GM21447 (cell line): ENCODE measurements around the gene AGAP3.

Experiments used
- ATAC-seq: cut with Tn5 transposase; IDR thresholded peaks from one replicate; pipeline ENCODE4 v1.9.1; 2021; ENCODE audit not compliant: unreplicated experiment

Gene AGAP3

DNA sequence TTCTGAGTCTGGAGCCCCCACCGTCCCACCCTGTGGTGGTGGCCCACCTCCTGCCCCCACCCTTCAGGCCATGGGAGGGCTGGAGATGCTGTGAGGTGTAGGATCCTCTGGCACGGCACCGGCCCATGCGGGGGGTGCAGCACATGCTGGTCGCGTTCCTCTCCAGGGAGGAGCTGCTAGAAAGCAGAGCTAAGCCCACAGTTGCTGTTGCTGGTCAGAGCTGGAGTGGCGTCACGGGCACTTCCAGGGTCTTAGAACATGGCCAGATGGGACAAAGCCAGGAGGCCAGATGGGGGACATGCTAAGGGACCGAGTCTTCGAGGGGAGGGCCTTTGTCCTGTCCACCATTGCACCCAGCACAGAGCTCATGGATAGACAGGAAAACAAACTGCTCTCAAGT is 21.6 kb downstream of the AGAP3 start:
- ATAC-seq, result no peak

DNA sequence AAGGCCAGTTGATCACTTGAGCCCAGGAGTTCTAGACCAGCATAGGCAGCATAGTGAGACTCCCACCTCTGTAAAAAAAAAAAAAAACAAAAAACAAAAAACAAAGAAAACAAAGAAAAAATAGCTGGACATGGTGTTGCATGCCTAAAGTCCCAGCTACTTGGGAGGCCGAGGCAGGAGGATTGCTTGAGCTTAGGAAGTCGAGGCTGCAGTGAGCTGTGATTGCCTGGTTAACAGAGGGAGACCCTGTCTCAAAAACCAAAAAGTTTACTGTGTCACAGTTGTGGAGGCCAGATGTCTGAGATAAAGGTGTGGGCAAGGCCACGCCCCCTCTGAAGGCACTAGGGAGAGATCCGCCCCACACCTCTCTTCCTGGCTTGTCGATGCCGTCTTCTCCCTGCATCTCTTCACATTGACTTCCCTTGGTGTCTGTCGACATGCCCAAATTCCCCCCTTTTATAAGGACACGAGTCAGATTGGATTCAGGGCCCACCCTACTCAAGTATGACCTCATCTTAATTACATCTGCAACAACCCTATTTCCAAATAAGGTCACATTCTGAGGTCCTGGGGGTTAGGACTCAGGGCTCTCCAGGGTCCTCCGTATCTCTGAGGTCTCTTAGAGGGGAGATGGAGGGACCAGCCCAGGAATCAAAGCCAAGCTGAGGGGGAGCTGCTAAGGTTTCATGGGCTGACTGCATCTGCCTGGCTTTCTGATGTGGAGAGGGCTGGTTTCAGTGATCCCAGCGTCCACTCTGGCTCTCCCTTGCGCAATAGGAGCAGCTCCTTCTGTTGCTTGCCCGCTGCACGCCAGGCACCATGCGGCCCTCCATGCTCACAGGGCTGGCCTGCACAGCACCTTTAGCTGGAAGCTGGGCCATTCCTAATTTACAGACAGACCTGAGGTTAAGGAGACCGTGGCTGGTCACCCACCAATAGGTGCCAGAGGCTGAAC is 23.1 kb downstream of the AGAP3 start:
- no peak for ATAC-seq

DNA sequence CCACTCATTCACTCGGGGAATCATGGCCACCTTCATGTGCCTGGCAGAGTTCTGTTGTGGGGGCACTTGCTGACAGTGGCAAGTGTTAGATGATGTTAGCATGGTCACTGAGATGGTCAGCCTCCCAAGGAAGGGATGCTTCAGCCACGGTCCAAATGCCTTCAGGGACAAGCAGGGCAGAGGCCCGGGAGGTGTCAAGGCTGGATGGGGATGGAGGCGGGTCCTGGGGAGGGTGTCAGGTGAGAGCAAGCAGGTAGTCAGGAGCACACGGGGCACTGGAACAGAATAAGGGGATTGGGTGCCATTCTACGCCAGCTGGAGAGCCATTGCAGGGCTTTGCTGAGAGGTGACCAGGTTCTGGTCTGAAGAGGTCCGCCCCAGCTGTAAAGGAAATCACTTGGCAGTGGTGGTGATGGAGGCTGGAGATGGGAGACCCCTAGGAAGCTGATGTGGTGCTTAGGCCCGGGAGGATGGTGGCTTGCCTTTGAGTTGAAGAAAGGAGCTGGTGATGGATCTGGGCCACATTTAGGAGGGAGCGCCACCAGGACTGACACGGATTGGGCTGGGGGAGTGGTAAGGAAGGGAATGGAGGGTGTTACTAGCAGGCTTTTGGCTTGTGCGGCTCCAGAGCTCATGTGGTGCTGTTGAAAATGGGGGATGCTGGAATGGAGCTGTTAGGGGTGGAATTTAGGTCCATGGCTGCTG is 24.1 kb downstream of the AGAP3 start:
- no peak for ATAC-seq

DNA sequence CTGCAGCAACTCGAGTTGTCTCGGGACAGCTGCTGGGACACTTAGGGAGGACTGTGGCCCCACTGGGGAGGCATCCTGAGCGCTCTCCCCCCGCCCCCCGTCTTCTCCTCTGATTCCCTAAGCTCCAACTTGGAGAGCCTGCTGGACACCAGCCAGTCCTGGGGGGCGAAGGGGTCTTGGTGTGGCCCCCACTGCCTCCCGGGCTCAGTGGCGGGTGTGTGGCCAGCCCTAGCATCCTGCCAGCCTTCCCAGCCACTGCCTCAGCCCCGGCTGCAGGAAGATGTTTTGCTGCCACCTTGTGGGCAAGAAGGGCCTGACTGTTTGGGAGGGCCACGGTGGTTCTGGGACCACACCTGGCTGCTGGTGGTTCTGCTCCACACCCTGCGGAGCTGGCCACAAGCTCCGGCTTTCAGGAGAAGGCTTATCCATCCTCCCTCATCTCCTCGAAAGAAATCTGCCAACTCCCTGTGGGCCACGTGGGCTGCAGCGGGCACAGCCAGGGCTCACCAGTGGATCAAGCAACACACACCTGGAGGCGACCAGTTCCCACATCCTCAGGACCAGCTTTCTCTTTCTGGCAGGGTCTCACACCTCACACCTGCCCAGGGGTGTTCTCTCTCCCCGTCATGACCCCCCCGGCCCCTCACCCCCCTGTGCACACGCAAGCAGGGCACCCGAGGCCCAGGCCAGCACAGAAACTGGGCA is 24.8 kb downstream of the AGAP3 start:
- peak; percentile 84 for ATAC-seq

DNA sequence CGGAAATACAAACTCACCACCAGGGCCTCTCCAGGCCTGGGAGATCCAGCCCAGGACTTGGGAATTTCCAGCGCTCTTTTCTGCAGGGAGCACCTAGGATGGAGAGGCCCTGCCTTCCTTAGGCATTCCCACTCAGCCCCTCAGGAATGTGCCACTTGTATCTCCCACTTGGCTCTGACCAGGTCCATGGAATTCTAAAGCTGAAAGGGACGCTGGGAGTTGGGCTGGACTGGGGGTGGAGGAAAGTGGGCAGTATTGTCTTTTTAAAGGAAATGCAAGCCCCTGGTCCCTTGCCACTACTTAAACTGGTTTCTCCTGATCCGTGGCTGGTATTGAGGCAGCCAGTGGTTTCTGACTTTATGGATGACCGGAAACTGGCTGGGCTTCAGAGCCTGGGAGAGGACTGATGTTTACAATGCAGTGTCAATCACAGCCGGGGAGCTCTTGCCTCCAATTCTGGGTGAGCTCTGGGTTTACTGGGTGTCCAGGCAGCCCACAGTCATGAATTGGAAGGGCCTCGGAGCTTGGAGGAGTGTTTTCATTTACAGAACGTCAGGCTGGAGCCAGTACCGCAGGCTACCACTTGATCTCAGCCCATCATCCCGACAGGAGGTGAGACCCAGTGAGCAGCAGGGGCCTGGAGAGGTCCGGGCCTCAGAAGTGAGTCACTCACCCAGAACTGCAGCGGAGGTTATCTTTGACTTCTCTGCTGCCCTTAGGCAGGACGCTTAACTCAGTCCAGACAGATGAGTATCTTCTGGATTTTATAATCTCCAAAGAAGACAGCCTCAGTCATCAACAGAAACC is 27.3 kb downstream of the AGAP3 start:
- ATAC-seq, result no peak

DNA sequence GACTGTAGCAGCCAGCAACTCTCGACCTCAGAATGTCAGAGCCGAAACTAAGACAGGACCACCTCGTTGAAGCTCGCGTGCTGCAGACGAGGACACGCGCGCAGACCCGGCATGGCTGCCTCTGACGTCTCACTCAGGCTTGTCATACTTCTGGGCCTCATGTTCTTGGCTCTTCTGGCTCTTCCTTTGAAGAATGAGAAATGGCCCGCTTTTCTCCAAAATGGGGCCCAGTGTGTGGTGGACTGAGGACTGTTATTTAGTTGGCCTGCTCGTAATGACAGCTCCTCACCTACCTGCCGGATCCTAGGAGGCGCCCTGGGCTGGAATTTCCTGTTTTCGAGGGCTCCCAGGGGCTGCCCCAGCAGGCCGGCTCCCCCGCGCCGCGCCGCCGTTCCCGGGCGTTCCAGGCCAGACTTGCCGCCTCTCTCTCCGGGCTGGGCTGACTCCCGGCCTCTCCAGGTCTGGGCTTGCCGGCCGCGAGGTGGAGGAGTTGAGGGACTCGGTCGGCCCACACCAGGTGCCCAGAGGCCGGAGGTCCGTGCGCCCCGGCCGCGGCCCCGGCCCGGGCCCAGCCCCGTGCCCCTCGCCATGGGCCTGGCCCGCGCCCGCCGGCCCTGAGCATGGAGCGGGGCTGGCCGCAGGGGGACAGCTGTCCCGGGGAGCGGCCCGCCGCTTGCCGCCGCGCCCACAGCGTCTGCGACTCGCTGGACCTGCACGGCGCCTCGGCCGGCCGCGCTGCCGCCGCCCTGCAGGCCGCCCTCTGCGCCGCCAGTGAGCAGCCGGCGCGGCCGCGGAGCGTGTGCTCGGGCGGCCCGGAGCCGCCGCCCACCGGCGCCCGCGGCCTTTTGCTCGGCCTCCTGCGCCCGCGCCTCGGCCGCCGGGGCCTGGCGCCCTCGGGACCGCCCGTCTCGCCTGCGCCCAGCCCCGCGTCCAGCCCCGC is 28.1 kb downstream of the AGAP3 start:
- no peak for ATAC-seq

DNA sequence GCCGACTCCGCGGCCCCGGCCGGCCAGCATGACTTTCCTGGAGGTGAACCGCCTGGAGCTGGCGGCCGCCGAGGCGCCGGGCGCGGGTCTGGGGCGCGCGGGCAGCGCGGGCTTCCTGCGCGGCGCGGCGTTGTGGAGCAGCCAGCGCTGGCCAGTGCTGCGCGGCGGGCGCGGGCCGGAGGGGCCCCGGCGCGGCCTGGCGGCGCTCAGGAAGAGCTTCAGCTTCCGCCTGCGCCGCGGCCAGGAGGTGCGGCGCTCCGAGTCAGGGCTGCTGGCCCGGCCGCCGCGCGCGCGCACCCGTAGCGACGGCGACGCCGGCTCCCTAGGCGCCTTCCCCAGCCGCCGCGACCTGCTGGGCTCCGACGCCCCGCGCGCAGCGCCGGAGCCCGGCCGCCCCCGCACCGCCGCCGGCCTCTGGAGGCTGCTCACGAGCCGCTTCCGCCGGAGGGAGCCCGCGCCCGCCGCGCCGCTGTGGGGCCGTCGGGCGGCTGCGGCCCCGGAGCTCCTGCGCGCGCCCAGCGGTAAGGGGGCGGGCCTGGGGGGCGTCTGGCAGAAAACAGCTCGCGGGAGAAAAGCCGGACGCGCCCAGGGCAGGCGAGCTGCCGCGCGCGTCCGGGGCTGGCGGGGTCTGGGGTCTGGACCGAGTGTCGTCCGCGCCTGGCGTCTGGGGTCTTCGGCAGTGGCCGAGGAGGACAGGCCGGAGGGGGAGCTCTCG is 29.0 kb downstream of the AGAP3 start:
- ATAC-seq, result no peak

DNA sequence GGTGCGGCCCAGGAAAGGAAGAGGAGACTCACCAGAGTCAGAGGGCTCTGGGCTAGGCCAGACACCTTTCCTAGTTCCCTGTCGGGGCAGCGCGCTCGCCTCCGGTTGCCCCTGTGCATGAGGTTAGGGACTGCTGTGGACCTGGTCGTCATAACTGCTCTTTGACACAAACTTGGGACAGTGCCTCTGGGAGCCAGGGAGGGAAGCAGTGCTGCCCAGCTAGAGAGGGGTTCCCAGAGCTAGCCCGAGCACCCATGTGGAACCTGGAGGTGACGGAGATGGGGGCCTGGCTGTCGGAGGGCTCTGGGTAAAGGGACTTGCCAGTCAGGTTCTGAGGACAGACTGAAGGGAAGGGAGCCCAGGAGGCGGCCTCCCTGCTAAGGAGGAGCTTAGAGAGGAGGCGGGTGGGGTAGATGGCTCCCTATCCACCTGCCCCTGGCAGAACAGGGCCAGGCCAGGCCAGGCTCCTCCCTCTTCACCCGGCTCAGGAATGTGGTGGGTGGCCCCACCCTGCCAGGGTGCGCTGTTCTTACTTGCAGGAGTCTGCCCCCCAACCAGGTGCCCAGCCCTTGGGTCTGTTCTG is 29.7 kb downstream of the AGAP3 start:
- ATAC-seq, result no peak

DNA sequence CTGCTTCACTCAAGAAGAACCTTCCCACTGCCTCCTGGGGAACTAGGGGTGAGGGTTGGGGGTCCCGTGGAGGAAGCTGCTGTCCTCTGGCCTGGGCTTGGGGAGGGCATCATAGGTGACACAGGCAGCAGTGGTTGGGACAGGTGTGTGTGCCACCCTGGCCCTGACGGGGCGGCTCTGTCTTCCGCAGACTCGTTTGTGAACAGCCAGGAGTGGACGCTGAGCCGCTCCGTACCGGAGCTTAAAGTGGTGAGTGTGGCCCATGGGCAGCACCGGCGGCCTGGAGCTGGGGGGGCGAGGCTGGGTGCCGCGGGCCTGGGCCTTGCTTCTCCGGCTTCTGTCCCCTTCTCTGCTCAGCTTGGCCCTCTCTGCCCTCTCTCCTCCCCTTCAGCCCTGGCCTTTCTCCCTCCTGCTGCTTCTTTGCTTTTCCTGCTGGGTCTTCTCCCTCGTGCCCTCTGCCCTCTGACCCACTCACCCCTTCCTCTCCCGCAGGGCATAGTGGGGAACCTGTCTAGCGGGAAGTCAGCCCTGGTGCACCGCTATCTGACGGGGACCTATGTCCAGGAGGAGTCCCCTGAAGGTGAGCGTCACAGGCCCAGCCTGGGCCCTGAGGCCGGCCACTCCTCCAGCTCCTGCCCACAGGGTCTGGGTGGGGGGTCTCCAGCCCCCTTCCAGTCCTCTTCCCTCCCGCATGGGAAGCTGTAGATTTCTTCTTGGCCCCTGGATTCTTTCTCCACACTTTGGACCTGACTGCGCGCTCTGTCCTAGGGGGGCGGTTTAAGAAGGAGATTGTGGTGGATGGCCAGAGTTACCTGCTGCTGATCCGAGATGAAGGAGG is 30.5 kb downstream of the AGAP3 start:
- ATAC-seq, result no peak

DNA sequence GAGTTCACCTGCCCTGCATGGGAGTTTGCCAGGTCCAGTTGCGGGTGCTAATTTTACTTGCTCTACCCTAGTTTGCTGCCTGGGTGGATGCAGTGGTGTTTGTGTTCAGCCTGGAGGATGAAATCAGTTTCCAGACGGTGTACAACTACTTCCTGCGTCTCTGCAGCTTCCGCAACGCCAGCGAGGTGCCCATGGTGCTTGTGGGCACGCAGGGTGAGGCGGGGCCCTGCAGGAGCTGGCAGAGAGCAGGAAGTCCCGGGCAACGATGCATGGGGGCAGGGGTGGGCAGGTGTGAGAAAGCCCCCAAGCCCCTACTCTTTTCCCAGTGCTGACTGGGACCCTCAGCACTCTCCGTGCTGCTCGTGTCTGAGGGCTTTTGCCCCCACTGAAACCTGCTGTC is 31.3 kb downstream of the AGAP3 start:
- no peak for ATAC-seq

DNA sequence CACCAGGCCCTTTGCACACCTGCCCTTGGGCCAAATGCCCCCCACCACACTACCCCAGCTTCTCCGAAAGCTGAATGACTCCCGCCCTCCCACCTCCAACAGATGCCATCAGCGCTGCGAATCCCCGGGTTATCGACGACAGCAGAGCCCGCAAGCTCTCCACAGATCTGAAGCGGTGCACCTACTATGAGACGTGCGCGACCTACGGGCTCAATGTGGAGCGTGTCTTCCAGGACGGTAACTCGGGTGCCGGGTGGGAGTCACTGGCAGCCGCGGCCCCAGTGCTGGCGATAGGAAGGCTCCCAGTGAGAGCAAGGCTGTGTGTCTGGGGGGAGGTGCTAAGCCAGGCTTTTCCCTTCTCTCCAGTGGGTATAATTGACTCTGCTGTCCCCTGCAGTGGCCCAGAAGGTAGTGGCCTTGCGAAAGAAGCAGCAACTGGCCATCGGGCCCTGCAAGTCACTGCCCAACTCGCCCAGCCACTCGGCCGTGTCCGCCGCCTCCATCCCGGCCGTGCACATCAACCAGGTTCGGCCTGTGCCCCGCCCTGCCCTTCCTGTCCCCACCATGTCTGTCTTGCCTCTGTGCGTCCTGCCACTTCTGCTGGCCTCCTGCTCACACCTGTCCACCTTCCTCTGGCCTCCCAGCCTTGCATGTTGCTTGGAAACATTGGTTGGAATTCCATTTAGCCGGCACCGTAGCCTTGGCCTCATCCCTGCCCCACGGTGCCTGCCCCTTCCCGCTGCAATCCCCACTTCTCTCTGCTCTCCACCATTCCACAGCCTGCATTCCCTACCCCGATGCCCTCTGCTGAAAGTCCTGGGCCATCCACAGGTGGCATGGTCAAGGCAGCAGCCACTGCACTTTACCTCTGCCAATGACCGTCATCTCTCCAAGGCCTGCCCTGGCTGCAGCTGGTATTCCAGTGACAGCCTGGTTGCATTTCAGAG is 32.1 kb downstream of the AGAP3 start:
- no peak for ATAC-seq

DNA sequence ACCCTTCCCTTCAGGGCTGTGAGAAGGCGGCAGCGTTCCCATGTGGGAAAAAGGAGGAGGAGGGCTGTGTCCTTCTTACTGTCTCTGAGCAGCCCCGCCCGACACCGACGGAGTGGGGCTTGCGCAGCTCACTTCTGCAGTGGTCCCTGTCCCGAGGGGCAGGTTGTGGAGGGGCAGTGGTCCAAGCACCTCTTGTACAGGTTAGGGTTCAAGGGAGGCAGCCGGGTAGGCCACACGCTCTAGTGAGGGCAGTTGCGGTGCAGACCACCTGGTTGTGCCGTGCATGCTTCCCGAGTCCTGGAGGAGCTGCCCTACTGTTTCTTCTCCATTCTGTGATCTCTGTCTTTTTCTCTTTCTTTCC is 32.8 kb downstream of the AGAP3 start:
- ATAC-seq, result no peak

DNA sequence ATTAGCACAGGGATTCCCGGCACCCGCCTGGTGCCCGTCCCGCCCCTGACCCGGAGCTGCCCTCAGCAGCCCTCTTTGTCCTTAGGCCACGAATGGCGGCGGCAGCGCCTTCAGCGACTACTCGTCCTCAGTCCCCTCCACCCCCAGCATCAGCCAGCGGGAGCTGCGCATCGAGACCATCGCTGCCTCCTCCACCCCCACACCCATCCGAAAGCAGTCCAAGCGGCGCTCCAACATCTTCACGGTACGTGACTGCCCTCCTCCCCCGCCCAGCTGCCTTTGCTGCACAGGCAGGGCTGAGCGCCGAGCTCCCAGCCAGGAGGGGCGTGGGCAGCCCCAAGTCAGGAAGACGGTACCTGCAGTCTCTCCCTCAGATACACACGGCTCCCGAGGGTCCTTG is 33.6 kb downstream of the AGAP3 start:
- ATAC-seq, result no peak

DNA sequence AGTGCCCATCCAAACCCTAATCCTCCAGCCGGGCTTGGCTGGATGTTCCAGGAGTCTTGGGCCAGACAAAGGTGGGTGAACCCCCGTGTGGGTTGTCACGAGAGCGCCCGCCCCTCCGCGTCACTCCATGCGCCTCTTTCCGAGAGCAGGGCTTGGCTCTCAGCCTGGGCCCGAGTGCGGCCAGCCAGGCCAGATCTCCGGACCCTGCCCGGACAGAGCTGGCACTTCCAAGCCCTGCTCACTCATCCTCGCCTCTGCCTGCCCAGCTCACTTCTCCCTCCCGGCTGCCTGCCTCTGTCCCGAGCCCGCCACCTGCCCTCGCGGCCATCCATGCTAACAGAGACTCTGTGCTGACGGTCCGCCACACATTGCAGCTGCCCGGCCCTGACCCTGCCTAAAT is 34.6 kb downstream of the AGAP3 start:
- no peak for ATAC-seq

DNA sequence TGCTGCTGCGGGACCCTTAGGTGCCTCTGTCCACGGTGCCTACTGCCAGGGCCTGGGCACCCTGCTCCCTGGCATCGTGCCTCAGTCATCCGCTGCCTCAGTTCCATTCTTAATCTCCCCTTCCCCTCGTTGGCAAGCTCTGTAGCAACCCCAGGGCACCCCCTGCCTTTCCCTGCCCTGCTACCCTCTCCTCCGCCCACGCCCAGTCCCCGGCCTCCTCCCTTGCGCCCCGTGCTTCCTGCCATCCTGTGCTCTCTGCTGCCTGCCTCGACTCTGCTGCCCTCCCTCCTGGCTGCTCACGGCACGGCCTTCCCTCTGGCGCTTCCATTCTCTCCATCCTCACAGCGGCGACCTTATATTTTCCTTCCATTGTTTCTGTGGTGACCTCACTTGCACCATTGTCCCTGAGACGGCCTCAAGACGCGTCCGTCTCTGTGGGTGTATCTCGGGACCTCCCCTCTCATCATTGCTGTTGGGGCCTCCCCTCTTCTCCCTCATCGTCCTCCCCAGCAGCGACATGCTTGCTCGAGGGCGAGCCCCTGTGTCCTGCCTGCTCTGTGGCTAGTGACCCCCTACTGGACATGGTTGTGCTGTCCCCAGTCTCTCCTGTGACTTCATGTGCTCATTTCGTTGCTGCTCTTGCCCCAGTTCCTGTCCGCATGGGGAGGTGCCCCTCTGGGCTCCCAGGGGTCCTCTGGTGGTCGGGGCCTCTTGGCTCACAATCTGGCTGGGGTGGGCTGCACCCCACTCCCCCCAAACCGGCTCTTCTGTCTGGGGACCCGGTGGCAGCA is 35.3 kb downstream of the AGAP3 start:
- ATAC-seq, result no peak

DNA sequence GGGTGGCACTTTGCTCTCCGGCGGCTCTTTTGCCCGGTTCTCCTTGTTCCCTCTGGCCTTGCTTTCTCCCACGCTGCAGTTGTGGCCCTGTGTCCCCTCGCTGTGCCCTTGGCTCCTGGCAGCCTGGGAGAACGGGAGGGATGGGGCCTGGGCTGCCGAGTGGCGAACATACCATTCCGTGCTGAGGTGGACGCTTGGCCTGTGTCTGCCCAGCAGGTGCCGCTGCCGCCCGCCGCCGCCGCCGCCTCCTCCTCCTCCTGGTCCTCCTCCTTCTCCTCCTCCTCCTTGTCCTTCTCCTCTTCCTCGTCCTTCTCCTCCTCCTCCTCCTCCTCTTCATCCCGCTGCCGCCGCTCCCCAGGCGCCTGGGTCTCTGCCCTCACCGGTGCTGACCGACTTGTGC is 36.0 kb downstream of the AGAP3 start:
- no peak for ATAC-seq
